GM18870 (cell line): Measurements from ENCODE around the gene RABGAP1.

Experiments
- ATAC-seq: cut with Tn5 transposase; IDR thresholded peaks from one replicate; pipeline ENCODE4 v1.9.1; 2021; ENCODE audit warnings: moderate library complexity; ENCODE audit not compliant: unreplicated experiment

RABGAP1 gene

GRCh38 chr9:123044586-123044985 is 103.8 kb downstream of the RABGAP1 start:
- ATAC-seq: no peak

- no peak for ATAC-seq
Observed at GRCh38 chr9:123046406-123047195, 105.8 kb downstream of the RABGAP1 start.

GRCh38 chr9:123048748-123049147 is 107.9 kb downstream of the RABGAP1 start:
- no peak for ATAC-seq

GRCh38 chr9:123049589-123050222 is 108.9 kb downstream of the RABGAP1 start:
- ATAC-seq: no peak

- ATAC-seq: no peak
Observed at GRCh38 chr9:123053046-123053445, 112.2 kb downstream of the RABGAP1 start.

- ATAC-seq: no peak
Observed at GRCh38 chr9:123053711-123054110, 112.9 kb downstream of the RABGAP1 start.

GRCh38 chr9:123058834-123059233 is 118.0 kb downstream of the RABGAP1 start:
- no peak for ATAC-seq

GRCh38 chr9:123059472-123060220 is 118.8 kb downstream of the RABGAP1 start:
- ATAC-seq: no peak

GRCh38 chr9:123061216-123061615 is 120.4 kb downstream of the RABGAP1 start:
- no peak for ATAC-seq

- ATAC-seq: no peak
Observed at GRCh38 chr9:123062351-123063176, 121.7 kb downstream of the RABGAP1 start.

- no peak for ATAC-seq
Observed at GRCh38 chr9:123063177-123063598, 122.4 kb downstream of the RABGAP1 start.

- no peak for ATAC-seq
Observed at GRCh38 chr9:123063896-123064295, 123.1 kb downstream of the RABGAP1 start.

GRCh38 chr9:123064716-123065115 is 123.9 kb downstream of the RABGAP1 start:
- no peak for ATAC-seq

- ATAC-seq: no peak
Observed at GRCh38 chr9:123065196-123065595, 124.4 kb downstream of the RABGAP1 start.

GRCh38 chr9:123067136-123067535 is 126.3 kb downstream of the RABGAP1 start:
- no peak for ATAC-seq

- ATAC-seq: no peak
Observed at GRCh38 chr9:123069010-123069481, 128.2 kb downstream of the RABGAP1 start.

GRCh38 chr9:123070198-123070597 is 129.4 kb downstream of the RABGAP1 start:
- ATAC-seq: no peak

GRCh38 chr9:123072407-123072995 is 131.7 kb downstream of the RABGAP1 start:
- ATAC-seq: no peak

- ATAC-seq: no peak
Observed at GRCh38 chr9:123073441-123073840, 132.6 kb downstream of the RABGAP1 start.

GRCh38 chr9:123073991-123074422 is 133.2 kb downstream of the RABGAP1 start:
- ATAC-seq: no peak
